Nephron progenitor cell (in vitro differentiated cells): ENCODE data around the gene CHN2.
A peak's percentile ranks its signal among the peaks of the same experiment; 100 is the strongest.

Experiments
- DNase-seq: peaks from one replicate; pipeline ENCODE4 v3.0.0; 2021
- H3K27ac Mint-ChIP-seq: 2 replicates; pipeline ENCODE4 v1.8.0; 2021; ENCODE audit warnings: mild to moderate bottlenecking, moderate library complexity, mixed read lengths
- H3K27me3 Mint-ChIP-seq: 2 replicates; pipeline ENCODE4 v1.8.0; 2021; ENCODE audit warnings: mild to moderate bottlenecking, low read depth, mixed read lengths; ENCODE audit not compliant: poor library complexity
- H3K36me3 Mint-ChIP-seq: 2 replicates; pipeline ENCODE4 v1.8.0; 2021; ENCODE audit warnings: low read depth, mixed read lengths
- H3K4me1 Mint-ChIP-seq: 2 replicates; pipeline ENCODE4 v1.8.0; 2021; ENCODE audit warnings: mixed read lengths
- H3K4me3 Mint-ChIP-seq: 2 replicates; pipeline ENCODE4 v1.8.0; 2021; ENCODE audit warnings: mild to moderate bottlenecking, moderate library complexity, mixed read lengths
- H3K9me3 Mint-ChIP-seq: 2 replicates; pipeline ENCODE4 v1.8.0; 2021; ENCODE audit warnings: mild to moderate bottlenecking, moderate library complexity, mixed read lengths
- CTCF ChIP-seq: fragments of 200-600 bp; sonication (generic); IDR thresholded peaks from 2 replicates; pipeline ENCODE4 v1.5.0; 2021; ENCODE audit warnings: antibody characterized with exemption

The CHN2 gene

DNA sequence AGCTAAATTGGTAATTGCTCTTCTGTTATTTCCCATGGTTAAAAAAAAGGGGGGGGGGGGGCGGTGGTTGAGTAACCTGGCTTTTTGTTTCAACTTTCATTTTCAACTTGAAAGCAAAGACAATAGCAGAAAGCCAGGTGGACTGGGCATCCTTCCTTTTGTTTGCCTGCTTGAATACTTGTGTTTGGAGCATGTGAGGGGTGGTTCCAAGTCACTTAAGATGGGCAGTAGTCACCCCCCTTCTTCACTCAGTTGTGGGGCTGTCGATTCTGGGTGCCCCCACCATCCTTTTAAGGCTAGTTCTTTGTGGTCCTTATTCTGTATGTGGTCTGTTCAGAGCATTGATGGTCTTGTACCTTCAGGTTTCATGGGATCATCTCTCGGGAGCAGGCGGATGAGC is 203.4 kb downstream of the CHN2 start:
- no peaks in the 10 kb centered on the region for H3K9me3 Mint-ChIP-seq
- H3K4me1 Mint-ChIP-seq: peaks cover 67% of the 10 kb centered on the region
- H3K27me3 Mint-ChIP-seq: no peaks in the 10 kb centered on the region
- no peak overlapping the region for H3K4me3 Mint-ChIP-seq
- peaks cover 21% of the 10 kb centered on the region for H3K36me3 Mint-ChIP-seq
- no peak for TF ChIP-seq CTCF
- H3K27ac Mint-ChIP-seq: peak overlapping the region; percentile 51
- no peak for DNase-seq

DNA sequence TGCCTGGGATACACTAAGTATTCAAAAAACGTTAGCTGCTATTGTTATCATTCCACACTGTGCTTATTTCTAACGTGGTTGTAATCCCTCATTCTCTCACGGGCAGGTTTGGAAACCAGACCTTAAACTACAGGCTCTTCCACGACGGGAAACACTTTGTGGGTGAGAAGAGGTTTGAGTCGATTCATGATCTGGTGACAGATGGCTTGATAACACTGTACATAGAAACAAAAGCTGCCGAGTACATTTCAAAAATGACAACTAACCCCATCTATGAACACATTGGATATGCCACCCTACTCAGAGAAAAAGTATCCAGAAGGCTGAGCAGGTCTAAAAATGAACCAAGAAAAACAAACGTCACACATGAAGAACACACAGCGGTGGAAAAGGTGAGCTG is 205.9 kb downstream of the CHN2 start:
- Mint-ChIP-seq H3K9me3 (no peaks in the 10 kb centered on the region), H3K36me3 (peaks cover 21% of the 10 kb centered on the region), H3K27ac (peak overlapping the region; percentile 82), H3K4me1 (peaks cover 64% of the 10 kb centered on the region), H3K27me3 (no peaks in the 10 kb centered on the region), H3K4me3 (no peak overlapping the region)
- no peak for DNase-seq
- TF ChIP-seq CTCF: no peak

GRCh38 chr7:29401769-29402168 is 207.2 kb downstream of the CHN2 start:
- no peak overlapping the region for H3K4me3 Mint-ChIP-seq
- H3K4me1 Mint-ChIP-seq: peaks cover 67% of the 10 kb centered on the region
- no peak for DNase-seq
- no peak for TF ChIP-seq CTCF
- H3K36me3 Mint-ChIP-seq: peaks cover 21% of the 10 kb centered on the region
- peaks cover 3% of the 10 kb centered on the region for H3K27me3 Mint-ChIP-seq
- H3K27ac Mint-ChIP-seq: no peak overlapping the region
- no peaks in the 10 kb centered on the region for H3K9me3 Mint-ChIP-seq

DNA sequence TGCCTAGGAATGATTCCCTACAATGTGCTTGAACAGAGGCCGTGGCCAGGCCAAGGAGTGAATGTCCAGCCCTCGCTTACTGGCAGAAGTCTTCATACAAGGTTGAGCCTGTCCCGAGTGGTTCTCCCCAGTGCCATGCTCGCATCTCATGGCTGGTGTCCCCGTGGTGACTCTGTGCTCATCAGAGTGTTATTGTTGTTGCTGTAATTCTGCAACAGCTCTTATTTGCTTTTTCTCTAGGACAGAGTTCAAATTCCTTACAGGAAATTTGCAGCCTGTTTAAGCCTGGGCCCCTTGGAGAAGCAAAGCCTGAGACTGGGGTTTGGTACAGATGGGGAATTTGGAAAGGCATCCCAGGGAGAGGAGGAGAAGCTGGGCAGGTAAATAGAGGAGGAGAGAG is 211.3 kb downstream of the CHN2 start:
- peaks cover 3% of the 10 kb centered on the region for H3K27me3 Mint-ChIP-seq
- no peak for TF ChIP-seq CTCF

GRCh38 chr7:29406366-29406765 is 211.8 kb downstream of the CHN2 start:
- Mint-ChIP-seq H3K36me3 (no peaks in the 10 kb centered on the region), H3K9me3 (no peaks in the 10 kb centered on the region), H3K27ac (no peak overlapping the region), H3K4me1 (peaks cover 41% of the 10 kb centered on the region), H3K4me3 (no peak overlapping the region), H3K27me3 (peaks cover 3% of the 10 kb centered on the region)
- DNase-seq: no peak
- no peak for TF ChIP-seq CTCF

More for the DNA sequence above, 211.3 kb downstream of the CHN2 start:
- no peaks in the 10 kb centered on the region for H3K9me3 Mint-ChIP-seq
- peaks cover 41% of the 10 kb centered on the region for H3K4me1 Mint-ChIP-seq
- H3K4me3 Mint-ChIP-seq: no peak overlapping the region
- no peak for DNase-seq
- no peaks in the 10 kb centered on the region for H3K36me3 Mint-ChIP-seq
- peak overlapping the region; percentile 63 for H3K27ac Mint-ChIP-seq

- peak; percentile 74 for TF ChIP-seq CTCF
- no peaks in the 10 kb centered on the region for H3K36me3 Mint-ChIP-seq
- no peaks in the 10 kb centered on the region for H3K9me3 Mint-ChIP-seq
- peaks cover 25% of the 10 kb centered on the region for H3K4me1 Mint-ChIP-seq
- peaks cover 3% of the 10 kb centered on the region for H3K27me3 Mint-ChIP-seq
- H3K27ac Mint-ChIP-seq: no peak overlapping the region
- peak; percentile 67 for DNase-seq
- H3K4me3 Mint-ChIP-seq: no peak overlapping the region
These were observed 214.3 kb downstream of the CHN2 start for GRCh38 chr7:29408841-29409243.
